Left ventricle myocardium inferior (tissue), 1 donor: Measurements from ENCODE around the gene MARCKS. TPM values are rescaled to one million over a fixed set of nuclear protein-coding genes. Genes with fewer than 3 reads are reported as not detected.

Experiments used
- DNase-seq: peaks from one replicate; pipeline ENCODE4 v3.0.0-alpha.2; 2020
- H3K27ac ChIP-seq: fragments of 200-600 bp; replicated peaks from 2 replicates; pipeline ENCODE4 v1.8.0; 2021
- H3K27me3 ChIP-seq: fragments of 200-600 bp; 2 replicates; pipeline ENCODE4 v1.8.0; 2021; ENCODE audit warnings: low read depth
- H3K36me3 ChIP-seq: fragments of 200-600 bp; 2 replicates; pipeline ENCODE4 v1.8.0; 2021
- H3K4me1 ChIP-seq: fragments of 200-600 bp; 2 replicates; pipeline ENCODE4 v1.8.0; 2021
- H3K4me3 ChIP-seq: fragments of 200-600 bp; 2 replicates; pipeline ENCODE4 v1.8.0; 2021; ENCODE audit warnings: mild to moderate bottlenecking, moderate library complexity
- H3K9me3 ChIP-seq: fragments of 200-600 bp; replicated peaks from 2 replicates; pipeline ENCODE4 v1.8.0; 2021
- intact Hi-C: fragments of 100-400 bp; cut with micrococcal nuclease; formaldehyde crosslinking; loops from one replicate; pipeline ENCODE4 v1.11.0; 2022
- total RNA-seq: library from RNA; stranded (reverse); fragmentation: NEBNext Ultra II Directional; extraction: Animal tissue kit (Norgen Biotek cat#: 25700); gene quantifications from one replicate; pipeline ENCODE4 v1.2.1, GENCODE V29; 2021
- TF ChIP-seq, protein P1 (sequence below): fragments of 200-600 bp; IDR thresholded peaks from 2 replicates; pipeline ENCODE4 v1.8.0; 2021; ENCODE audit warnings: antibody characterized with exemption, mild to moderate bottlenecking, borderline replicate concordance
- donor health status: DM: no; HTN: yes; CAD: no; lungs with severe emphysema.

Gene MARCKS
- total RNA-seq, 1 donor from 2014 or later, result 21.0 TPM

DNA sequence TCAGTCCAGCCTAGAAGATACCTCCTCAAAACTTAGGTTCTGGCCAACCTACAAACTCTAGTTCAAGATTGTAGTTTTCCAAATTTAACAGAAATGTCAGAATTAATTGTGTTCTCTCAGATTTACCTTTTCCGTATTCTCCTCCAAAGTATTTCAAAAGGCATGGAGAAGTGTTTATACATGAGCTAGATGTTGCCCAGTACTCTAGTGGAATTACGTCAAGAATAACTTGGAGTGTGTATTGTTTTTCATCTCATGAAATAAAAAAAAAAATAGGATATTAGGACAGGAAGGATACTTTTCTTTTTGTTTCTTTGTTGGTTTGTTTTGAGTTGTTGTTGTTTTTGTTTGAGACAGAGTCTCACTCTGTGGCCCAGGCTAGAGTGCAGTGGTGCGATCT is 32.3 kb upstream of the MARCKS start:
- intact Hi-C loops, result no loop called here
- no peaks in the 10 kb centered on the region for H3K9me3 ChIP-seq
- TF ChIP-seq, protein P1, sequence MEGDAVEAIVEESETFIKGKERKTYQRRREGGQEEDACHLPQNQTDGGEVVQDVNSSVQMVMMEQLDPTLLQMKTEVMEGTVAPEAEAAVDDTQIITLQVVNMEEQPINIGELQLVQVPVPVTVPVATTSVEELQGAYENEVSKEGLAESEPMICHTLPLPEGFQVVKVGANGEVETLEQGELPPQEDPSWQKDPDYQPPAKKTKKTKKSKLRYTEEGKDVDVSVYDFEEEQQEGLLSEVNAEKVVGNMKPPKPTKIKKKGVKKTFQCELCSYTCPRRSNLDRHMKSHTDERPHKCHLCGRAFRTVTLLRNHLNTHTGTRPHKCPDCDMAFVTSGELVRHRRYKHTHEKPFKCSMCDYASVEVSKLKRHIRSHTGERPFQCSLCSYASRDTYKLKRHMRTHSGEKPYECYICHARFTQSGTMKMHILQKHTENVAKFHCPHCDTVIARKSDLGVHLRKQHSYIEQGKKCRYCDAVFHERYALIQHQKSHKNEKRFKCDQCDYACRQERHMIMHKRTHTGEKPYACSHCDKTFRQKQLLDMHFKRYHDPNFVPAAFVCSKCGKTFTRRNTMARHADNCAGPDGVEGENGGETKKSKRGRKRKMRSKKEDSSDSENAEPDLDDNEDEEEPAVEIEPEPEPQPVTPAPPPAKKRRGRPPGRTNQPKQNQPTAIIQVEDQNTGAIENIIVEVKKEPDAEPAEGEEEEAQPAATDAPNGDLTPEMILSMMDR, result no peak
- H3K27ac ChIP-seq, result peak overlapping the region; percentile 68
- no peak for DNase-seq
- H3K4me1 ChIP-seq, result peaks cover 24% of the 10 kb centered on the region
- no peaks in the 10 kb centered on the region for H3K27me3 ChIP-seq
- no peak overlapping the region for H3K4me3 ChIP-seq
- H3K36me3 ChIP-seq, result no peaks in the 10 kb centered on the region

DNA sequence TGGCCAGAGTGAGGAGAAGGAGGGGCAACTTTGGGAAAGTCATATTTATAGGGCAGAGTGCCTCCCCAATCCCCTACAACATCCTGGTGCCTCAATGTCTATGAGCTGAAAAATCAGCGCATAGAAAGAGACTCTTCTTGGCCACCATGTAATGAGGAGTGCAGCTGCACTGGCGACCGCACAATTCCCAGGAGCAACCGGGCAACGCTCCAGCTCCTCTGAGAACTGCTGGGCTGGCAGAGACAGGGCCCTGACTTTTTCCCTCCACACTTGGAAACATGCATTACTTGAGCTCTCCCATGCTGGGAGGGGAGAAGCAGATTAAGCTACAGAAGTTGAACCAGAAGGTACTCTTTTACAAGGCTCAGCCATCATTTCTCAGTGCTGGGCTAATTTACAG is 31.4 kb upstream of the MARCKS start:
- intact Hi-C loops, result no loop called here
- TF ChIP-seq, protein P1, result peak; percentile 13

DNA sequence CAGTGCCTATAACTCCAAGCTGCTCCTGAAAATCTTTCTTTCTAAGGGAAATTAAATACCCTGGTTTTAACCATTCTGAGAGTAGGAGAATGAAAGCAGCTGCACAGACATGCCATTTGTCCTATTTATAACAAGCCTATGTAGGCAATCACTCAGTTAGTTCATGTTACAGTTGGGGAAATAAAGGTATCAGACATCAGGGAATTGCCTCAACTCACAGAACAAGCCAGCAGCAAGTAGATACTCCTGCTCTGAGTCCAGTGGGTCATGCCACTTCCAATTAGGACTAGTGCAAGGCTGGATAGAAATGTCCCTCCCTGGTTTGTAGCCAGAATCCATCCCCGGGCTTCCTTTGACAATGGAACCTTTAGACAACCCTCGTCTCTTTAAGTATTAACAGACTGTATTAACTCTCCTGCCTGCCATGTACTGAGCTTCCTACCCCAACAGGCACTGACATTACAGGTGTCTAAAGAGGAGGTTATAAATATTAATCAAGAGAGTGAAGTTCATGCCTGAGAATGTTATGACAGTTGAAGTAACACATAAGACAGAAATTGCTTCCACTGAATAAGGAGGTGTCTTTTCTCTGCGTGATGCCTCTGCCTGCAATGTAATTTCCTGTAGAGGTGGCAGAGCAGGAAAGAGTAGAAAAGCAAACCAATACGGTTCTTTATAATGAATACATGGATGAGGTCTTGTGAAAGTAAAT is 28.0 kb upstream of the MARCKS start:
- H3K4me1 ChIP-seq, result peaks cover 20% of the 10 kb centered on the region
- no peak overlapping the region for H3K4me3 ChIP-seq
- H3K27ac ChIP-seq, result no peak overlapping the region
- H3K36me3 ChIP-seq, result no peaks in the 10 kb centered on the region
- H3K9me3 ChIP-seq, result no peaks in the 10 kb centered on the region
- TF ChIP-seq, protein P1, result no peak
- DNase-seq, result no peak
- H3K27me3 ChIP-seq, result no peaks in the 10 kb centered on the region
- intact Hi-C loops, result no loop called here

More for the DNA sequence above, 31.4 kb upstream of the MARCKS start:
- Histone ChIP-seq H3K4me1 (peaks cover 24% of the 10 kb centered on the region), H3K36me3 (no peaks in the 10 kb centered on the region), H3K4me3 (no peak overlapping the region), H3K27ac (peak overlapping the region; percentile 68), H3K9me3 (no peaks in the 10 kb centered on the region), H3K27me3 (no peaks in the 10 kb centered on the region)
- DNase-seq, result peak; percentile 90

DNA sequence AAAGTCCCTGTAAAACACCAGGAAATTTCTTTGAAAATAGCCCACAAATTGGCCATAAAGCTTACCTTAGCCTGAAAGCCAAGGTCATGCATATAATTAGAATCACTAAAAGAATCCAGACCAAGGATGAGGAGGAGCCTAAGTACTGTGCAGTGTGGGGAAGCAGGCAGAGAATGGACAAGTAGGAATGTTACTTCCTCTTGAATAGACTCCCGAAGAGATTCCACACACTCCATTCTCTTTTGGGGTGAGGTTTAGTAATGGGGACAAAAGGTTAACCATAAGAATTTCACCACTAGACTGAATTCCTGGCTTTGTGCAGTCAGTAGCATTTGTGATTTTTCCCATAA is 27.5 kb upstream of the MARCKS start:
- no peaks in the 10 kb centered on the region for H3K36me3 ChIP-seq
- peaks cover 17% of the 10 kb centered on the region for H3K4me1 ChIP-seq
- no peak overlapping the region for H3K4me3 ChIP-seq
- DNase-seq, result no peak
- TF ChIP-seq, protein P1, result no peak
- intact Hi-C loops, result no loop called here
- H3K27me3 ChIP-seq, result no peaks in the 10 kb centered on the region
- H3K27ac ChIP-seq, result no peak overlapping the region
- H3K9me3 ChIP-seq, result no peaks in the 10 kb centered on the region

DNA sequence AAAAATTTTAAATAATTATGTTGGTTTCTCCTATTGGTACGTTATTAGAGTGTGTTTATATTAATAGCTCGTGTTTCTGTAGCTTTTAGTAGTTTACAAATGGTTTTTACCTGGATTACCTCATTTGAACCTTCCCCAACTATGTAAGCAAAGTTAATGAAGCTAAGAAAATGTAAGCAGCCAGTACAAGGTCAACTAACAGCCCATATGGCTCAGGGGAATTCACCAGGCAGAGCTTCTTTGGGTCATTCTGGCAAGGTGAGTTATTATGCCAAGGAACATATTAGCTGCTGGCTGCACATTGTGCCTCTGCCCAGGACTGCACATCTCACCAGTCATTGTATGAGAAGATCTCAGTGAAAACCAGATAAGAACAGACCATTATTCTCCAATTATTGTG is 27.0 kb upstream of the MARCKS start:
- TF ChIP-seq, protein P1, result no peak
- no peak overlapping the region for H3K4me3 ChIP-seq
- H3K9me3 ChIP-seq, result no peaks in the 10 kb centered on the region
- no peak for DNase-seq
- no peaks in the 10 kb centered on the region for H3K36me3 ChIP-seq
- intact Hi-C loops, result no loop called here
- H3K27me3 ChIP-seq, result no peaks in the 10 kb centered on the region
- H3K4me1 ChIP-seq, result peaks cover 12% of the 10 kb centered on the region
- no peak overlapping the region for H3K27ac ChIP-seq
